Retinal pigment epithelial cell (primary cell): ENCODE data around the gene RAB4B.
"Not testable (repeated sequence)": the region's sequence is repeated elsewhere in the genome, so short reads cannot be mapped to it uniquely, and the experiment has no call there.

ENCODE experiments used
- DNase-seq: peaks from one replicate; pipeline ENCODE4 v3.0.0-alpha.2; 2010; ENCODE audit warnings: low read depth
- H3K4me3 ChIP-seq: 2 replicates; pipeline ENCODE4 v1.5.1; 2011; ENCODE audit warnings: mild to moderate bottlenecking, low read length, control low read depth, moderate library complexity
- TF ChIP-seq, protein P1 (sequence below): conservative IDR thresholded peaks from 2 replicates; pipeline ENCODE4 v1.5.1; 2011; ENCODE audit warnings: low read depth, low read length, control low read depth, inconsistent platforms

The RAB4B gene

DNA sequence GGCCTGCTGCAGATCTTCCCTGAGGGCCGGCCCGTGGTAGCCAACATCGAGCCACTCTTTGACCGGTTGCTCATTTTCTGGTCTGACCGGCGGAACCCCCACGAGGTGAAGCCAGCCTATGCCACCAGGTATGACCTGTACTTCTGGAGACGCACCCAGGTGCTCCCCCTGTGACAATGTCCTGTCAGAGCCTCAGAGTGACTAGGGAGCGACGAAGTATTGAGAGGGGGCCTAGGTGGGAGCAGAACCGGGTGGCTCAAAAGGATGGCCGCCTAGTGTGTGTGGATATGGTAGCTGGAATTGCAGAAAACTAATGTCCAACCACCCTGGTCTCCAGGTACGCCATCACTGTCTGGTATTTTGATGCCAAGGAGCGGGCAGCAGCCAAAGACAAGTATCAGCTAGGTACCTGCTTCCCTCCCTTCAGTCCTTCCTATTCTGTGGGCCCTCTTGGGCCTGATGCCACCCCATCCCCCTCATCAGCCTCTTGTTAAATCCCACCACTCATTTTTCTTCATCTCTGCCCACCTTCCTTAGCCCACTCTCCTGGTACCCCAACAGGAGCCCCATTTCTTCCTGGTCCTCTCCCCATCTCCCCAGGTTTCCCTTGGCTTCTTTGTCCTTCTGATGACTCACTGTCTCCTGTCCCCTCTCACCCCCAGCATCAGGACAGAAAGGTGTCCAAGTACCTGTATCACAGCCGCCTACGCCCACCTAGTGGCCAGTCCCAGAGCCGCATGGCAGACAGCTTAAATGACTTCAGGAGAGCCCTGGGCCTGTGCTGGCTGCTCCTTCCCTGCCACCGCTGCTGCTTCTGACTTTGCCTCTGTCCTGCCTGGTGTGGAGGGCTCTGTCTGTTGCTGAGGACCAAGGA lies 29.3 kb downstream of the RAB4B start:
- TF ChIP-seq, protein P1, sequence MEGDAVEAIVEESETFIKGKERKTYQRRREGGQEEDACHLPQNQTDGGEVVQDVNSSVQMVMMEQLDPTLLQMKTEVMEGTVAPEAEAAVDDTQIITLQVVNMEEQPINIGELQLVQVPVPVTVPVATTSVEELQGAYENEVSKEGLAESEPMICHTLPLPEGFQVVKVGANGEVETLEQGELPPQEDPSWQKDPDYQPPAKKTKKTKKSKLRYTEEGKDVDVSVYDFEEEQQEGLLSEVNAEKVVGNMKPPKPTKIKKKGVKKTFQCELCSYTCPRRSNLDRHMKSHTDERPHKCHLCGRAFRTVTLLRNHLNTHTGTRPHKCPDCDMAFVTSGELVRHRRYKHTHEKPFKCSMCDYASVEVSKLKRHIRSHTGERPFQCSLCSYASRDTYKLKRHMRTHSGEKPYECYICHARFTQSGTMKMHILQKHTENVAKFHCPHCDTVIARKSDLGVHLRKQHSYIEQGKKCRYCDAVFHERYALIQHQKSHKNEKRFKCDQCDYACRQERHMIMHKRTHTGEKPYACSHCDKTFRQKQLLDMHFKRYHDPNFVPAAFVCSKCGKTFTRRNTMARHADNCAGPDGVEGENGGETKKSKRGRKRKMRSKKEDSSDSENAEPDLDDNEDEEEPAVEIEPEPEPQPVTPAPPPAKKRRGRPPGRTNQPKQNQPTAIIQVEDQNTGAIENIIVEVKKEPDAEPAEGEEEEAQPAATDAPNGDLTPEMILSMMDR = peak; percentile 47
- no peak overlapping the region for H3K4me3 ChIP-seq
- no peak for DNase-seq

DNA sequence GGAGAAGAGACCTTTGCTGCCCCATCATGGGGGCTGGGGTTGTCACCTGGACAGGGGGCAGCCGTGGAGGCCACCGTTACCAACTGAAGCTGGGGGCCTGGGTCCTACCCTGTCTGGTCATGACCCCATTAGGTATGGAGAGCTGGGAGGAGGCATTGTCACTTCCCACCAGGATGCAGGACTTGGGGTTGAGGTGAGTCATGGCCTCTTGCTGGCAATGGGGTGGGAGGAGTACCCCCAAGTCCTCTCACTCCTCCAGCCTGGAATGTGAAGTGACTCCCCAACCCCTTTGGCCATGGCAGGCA lies 29.9 kb downstream of the RAB4B start:
- DNase-seq = no peak
- TF ChIP-seq, protein P1 = no peak
- H3K4me3 ChIP-seq = no peak overlapping the region

DNA sequence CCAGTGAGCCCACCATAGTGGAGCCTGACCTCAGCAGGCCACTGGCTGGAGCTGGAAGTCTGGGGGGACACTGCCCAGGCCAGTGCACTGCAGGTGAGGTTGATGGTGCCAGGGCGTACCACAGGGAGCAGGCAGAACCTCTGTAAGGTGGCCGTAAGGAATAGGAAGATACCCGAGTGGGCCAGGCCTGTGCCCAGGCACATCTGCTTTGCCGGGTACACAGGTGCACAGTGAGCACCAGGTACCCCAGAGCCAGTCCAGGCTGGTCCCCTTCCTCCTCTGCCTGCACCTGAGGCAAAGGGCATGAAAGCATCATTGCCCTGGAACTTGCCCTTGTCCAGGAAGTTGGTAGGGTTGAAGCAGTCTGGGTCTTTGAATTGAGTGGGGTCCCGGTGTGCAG lies 30.4 kb downstream of the RAB4B start:
- TF ChIP-seq, protein P1 = no peak
- no peak for DNase-seq

DNA sequence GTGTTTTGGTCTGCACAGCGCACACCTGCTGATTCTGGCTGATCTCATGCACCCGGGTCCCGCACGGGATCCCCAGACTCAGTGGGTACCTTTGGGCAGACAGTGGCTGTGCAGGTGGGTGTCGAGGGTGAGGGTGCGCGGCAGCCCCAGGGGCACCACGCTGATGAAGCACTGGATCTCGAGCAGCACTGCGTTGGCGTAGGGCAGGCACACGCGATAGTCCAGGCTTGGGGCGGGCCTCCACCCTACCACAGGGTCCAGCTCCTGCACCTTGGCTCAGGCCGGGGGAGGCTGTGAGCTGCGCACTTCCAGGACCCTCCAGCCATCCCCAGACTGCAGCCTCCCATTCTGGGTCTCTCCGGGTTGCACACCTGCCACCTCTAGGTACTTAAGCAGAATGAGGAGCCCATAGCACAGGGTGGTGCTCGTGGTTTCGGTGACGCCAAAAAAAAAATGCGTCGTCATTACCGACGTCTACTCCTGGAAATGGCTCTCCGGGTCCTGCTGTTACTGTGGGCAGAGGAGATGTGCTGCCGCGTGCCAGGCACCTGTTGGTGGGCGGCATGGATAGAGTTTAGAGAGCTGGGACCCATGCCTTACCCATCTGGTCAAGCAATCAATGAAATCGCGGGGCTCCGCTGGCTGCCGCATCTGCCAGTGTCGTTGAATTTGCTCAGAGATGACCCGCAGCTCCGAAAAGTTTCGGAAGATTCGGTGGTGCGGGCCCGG lies 31.5 kb downstream of the RAB4B start:
- TF ChIP-seq, protein P1 = no peak
- no peak overlapping the region for H3K4me3 ChIP-seq
- DNase-seq = no peak

More for the DNA sequence above, 30.4 kb downstream of the RAB4B start:
- H3K4me3 ChIP-seq = no peak overlapping the region

DNA sequence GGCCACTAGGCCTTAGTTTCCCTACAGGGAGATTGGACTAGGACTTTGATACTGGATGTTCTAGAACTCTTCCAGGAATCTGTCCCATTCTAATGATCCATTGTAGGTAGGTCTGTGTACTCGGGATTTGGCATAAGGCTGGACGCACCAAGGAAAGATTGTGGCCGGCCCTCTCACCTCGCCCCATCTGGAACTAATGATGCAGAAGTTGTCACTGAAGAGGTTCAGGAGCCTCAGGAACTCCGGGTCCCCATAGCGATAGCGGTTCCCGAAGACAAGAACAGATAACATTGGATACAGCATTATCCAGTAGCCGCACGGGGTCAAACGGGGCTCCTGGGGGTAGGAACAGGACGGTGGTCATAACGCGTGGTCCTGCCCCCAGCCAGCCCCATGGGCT lies 32.1 kb downstream of the RAB4B start:
- DNase-seq = no peak
- TF ChIP-seq, protein P1 = no peak
- H3K4me3 ChIP-seq = no peak overlapping the region

DNA sequence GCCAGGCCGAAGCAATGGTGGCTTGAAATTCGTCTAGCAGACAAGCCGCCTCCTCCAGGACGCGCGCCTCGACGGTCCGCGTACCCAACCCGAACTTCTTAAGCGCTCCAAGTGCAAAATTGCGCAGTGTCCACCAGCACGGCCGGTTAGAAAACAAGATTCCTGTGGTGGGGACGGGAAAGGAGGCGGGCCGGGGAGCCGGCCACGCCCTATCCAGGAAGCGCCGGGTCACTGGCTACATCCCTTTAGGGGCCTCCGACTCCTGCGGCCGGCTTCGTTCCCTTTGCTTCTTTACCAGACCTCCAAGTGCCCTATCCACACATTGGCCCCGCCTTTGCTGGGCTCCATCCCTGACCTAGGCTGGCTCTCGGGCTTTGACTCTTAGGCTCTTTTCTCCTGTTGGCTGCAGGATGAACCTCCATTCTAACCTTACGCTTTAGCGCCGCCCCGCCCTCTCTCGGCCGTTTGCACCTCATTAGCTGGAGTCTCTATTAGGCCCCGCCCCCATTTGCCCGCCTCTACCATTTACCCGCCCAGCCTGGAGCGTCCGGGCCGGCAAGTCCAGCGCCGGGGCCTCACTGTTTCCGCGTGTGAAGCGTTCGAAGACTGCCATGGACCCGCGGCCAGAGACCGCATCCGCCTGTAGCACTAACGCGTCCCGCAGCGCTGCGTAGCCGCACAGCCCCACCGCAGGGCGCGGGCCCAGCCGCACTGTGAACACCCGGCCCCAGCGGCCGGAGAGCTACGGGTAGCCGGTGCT lies 32.8 kb downstream of the RAB4B start:
- peak overlapping the region; percentile 55 for H3K4me3 ChIP-seq
- not testable (repeated sequence) for DNase-seq
